HL-60/S4 (cell line): ENCODE data around the gene SLIT3.

Source experiments
- in situ Hi-C: fragments of 300-500 bp; cut with MboI; formaldehyde crosslinking; loops from 2 replicates; pipeline ENCODE4 v1.14.3; 2022; ENCODE audit warnings: low sequenced_read_pairs

The SLIT3 gene

DNA sequence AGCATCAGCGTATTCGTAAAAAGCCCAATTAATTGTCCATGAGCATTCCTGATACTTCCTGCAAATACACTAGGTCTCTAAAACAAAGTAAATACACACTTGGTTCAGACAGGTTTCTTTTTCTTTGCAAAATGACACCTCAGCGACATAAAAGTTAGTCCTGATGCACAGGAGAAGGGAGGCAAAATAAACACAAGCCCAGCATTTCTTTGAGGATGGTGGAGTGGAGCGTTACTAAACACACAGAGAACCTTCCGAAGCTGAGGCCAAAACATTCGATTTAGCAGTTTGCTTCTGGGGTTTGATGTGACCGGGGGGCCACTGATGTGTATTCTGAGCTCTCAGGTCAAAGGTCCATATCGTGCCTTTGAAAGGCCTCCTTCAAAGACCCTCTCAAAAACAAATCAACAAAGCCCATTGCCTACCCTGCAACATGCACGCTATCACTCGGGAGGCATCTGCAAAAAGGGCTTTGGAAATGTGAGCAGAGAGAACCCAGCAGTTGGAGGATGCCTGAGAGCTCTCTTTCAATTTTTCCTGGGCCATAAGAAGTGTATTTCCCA lies 453.3 kb downstream of the SLIT3 start:
- in situ Hi-C loops = no loop called here

DNA sequence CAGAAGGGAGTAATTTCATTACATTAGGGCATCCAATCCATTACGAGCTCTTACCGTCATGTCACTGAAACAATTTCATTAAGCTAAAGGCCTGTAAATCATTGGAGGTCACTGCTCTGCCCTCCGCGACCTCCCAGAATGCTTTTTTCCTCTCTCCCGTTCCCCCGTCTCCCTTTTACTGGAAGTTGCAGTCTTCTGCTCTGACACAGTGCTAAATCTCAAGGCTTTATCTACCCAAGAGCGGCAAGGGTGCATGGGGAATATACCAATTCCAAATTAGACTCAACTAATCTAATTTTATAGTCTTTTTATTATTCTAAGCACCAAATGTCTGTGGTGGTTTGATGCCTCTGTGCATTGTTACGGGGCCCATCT lies 456.0 kb downstream of the SLIT3 start:
- in situ Hi-C loops = no loop called here

DNA sequence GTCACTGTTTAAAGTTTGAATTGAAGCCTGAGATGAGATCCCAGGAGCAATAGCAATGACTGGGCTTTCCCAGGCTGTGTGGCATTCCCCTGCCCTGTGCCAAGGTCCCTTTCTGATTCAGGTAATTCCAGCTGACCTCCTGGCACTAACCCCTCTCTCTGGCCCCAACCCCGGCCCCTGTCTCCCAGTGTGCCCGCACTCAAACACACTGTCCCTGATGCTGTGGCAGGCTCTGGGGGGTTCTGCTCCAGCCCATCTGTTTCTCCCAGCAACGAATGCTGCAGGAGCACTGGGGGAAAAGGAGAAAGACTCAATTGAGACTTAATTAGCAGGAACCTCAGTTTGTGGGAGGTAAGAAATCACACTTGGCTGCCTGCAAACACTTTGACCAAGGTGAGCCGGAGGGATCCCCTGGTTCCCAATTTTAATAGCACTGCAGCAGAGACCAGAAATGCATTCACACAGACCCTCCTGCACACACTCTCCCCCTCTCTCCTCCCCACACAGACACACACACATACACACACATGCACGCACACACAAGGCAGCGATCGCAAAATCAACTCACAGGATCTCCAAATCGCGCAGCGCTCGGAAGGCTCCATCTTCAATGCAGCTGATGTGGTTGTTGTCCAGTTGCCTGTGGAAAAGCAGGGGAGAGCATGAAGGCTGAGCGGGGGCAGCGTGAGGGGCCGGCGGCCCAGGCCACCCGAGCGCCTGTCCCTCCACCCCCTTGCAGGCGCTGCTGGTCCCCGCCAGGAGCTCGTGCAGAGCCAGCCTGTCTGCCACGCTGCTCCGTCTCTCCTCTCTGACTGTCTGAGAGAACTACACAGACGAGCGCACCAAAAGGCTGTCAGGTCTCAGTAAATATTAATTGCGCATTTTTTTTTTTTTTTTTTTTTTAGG lies 456.7 kb downstream of the SLIT3 start:
- in situ Hi-C loops = no loop called here

DNA sequence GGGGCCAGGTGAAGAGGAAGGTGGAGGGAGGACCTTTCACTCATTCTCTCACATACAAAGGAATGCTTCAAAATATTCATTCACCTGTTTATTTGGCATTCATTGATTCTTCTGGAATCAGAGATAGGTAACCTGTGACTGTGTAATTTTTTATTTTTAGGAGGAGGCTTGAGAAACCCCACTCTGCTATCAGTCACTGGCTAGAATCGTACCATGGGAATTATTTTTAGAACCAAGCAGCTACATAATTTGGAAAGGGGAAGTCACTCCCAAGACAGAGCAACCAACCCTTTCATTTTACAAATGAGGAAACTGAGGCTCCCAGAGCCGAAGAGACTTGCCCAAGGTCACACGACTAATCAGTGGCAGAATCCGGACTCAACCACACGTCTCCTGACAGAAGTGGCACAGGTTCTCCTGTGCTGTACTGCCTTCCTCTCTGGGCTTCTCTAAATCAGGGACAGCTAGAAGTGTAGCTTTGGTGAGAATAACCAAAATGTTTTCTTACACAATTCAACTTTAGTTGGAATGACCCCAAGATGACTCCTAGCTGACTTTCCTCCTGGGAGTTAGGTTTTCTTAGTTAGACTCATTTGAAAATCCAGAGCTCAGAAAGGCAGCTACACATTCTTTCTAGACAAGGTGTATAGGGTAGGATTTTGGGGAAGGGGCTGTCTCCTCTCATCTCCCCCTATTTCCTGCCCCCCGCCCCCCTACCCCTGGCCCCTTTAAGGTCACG lies 457.5 kb downstream of the SLIT3 start:
- in situ Hi-C loops = no loop called here

DNA sequence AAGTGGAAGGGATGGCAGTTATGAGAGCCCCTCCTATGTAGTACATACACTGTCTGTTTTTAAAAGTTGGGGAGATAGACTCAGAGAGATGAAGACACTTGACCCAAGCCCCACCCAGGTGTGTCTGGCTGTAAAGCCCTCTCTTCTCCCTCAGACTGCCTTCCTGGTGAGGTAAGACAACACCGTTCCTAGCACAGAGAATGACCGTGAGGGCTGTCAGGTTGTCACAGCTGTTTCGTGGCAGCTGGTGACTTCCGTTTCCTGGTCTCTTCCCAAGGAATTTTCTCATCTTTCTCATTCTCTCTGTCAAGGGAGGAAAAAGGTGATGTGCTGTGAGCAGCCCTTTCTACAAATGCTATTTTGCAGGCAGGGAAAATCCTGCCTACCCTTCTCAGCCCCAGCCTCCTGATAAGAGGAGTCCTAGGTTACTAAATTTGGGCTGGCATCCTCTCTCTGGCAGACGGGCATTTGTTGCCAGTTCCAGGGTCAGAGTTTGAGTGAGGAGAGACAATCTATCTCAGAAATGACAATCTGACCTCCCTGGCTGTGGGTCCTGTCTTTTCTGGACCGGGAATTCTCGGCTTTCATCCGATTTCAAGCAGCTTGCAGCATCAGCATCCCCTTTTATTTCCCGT lies 458.3 kb downstream of the SLIT3 start:
- in situ Hi-C loops = no loop called here

DNA sequence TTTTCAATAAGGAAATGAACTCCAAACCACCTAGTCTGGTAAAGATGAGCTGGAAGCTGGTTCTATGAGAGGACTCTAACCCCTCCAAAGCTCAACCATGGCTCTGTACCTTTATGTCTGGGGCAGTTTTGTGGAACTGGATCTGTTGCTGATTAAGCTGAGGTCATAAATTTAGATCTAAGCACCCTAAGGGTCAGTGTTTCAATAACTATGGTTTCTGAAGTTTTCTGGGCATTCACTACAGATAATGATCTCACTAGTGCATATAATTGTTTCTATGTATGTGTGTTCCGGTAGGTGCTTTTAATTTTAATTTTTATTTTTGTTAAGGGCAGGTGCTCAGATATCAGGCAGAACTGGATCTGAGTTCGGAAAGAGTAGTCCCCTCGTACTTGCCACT lies 463.1 kb downstream of the SLIT3 start:
- in situ Hi-C loops = no loop called here

DNA sequence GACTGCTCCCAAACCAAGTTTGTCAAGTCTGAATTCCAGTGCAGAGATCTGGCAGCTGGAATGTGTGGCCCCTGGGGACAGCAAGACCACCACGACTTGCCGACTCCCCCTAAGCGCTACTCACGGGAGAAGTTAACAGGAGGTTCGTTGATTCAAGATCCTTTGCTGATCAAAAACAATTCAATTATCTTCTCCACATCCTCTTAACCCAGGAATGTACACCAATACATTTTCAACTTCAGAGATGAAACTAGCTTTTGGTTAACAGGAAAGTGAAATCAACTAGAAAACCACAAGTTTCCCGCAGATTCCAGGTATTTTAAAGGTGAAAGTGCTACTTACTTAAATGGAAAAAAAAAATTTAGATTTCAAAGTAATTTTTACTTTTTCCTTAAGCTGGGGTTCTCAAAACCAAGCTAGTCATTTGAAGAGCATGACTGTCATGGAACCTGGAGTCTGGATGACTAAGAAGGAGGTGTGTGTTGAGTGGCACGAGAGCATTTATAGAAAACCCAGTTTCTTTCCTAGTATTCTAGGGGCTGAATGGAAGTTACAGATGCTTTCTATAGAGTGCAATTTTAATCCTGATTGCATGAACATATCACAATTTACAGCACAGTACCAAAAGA lies 464.2 kb downstream of the SLIT3 start:
- in situ Hi-C loops = no loop called here

- in situ Hi-C loops = no loop called here
These were observed 467.0 kb downstream of the SLIT3 start for GRCh38 chr5:168833936-168834335.

- in situ Hi-C loops = no loop called here
These were observed 467.6 kb downstream of the SLIT3 start for GRCh38 chr5:168833383-168833782.

GRCh38 chr5:168832308-168832707 lies 468.6 kb downstream of the SLIT3 start:
- in situ Hi-C loops = no loop called here

GRCh38 chr5:168831383-168831782 lies 469.6 kb downstream of the SLIT3 start:
- in situ Hi-C loops = no loop called here

DNA sequence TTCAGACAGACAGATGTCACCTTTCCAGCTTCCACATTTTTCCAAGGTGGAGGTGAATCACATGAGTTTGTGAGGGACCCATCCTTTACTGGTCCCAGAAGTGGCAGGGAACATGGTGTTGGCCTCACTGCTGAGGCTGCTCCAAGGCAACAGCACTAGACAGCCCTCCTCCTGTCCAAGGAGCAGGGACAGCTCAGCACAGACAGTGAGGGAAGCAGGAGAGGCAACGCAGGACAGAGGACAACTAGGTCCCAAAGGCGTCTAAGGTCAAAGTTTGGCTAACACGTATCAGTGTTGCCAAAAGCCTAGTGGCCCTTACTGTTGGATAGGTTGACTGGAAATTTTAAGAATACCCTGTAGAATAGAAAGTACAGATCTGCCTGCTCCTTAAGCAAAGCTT lies 470.1 kb downstream of the SLIT3 start:
- in situ Hi-C loops = no loop called here

DNA sequence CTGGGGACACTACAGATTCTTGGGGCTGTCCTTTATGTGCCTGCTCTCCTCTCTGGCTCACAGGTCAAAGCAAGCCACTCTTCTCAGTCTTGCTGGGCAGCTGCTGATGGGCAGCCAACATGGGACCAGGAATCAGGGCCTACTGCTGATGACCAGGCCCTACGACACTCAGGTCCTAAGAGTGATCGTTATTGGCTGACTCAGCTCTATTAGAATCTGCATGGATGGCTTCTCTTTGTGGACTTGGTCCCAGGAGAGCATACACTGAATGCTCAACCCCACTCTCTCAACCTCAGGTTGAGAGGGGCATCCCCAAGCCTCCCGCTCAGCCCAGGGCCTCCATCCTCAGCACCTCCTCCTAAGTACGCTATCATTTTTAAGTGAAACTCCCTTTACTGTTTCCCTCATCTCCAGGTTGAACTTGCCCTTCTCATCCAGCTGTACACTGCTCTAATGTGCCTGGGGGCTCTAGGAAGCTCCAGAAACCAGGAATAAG lies 471.0 kb downstream of the SLIT3 start:
- in situ Hi-C loops = no loop called here

DNA sequence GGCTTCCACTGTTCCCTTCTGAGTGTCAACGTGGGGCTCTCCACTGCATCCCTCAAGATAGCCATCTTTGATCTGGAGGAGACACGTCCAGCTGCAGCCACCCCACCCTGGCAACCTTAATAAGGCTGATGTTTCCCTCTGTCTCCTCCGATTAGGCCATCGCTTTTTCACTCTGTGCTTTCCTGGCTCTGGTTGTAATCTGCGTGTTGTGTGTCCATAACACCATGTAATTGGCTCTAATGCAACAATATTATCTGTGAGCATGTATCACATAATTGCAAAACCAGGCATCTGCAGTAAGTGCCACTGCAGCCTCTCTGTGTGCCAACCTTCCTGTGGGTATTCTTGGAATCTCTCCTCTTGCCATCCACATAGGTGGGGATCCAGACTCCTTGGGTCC lies 471.9 kb downstream of the SLIT3 start:
- in situ Hi-C loops = no loop called here

GRCh38 chr5:168827636-168828035 lies 473.3 kb downstream of the SLIT3 start:
- in situ Hi-C loops = no loop called here

GRCh38 chr5:168826246-168826725 lies 474.7 kb downstream of the SLIT3 start:
- in situ Hi-C loops = no loop called here

GRCh38 chr5:168822745-168823281 lies 478.1 kb downstream of the SLIT3 start:
- in situ Hi-C loops = no loop called here

- in situ Hi-C loops = no loop called here
These were observed 478.6 kb downstream of the SLIT3 start for GRCh38 chr5:168822248-168822744.

GRCh38 chr5:168820874-168821273 lies 480.1 kb downstream of the SLIT3 start:
- in situ Hi-C loops = no loop called here

DNA sequence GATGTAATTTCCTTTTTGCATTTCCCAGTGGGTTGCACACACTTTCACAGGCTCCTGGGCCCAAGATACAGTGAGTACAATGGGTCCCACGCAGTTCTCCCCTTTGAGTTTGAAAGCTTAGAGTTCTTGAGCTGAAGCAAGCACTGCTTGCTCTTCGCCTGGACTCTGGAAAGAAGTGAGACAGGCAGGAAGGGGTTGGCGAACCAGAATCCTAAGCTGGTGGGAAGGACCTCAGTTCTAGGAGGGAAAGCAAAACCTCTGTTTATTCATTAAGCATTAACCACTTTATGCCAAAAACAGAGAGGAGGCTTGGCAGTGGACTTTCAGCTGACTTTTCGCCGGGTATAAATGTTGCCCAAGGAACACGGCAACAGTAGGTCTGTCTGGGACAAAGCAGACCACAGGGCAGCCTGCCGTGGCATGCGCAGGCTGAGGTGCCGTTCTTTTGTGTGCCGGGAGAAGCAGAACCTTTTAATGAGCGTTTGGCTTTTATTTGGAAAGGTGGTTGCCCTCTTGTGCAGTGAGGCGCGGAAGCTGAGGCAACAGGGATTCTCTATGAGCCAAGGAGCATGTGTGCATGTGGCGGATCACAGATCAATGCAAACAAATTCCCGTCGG lies 481.8 kb downstream of the SLIT3 start:
- in situ Hi-C loops = no loop called here
